H1 (cell line): ENCODE results near the gene TBCE. TPM values are rescaled to one million over a fixed set of nuclear protein-coding genes. Genes with fewer than 3 reads are reported as not detected.

Experiments
- CTCF ChIA-PET: fragments of 300-600 bp; sonication (Branson Sonifier 250); formaldehyde crosslinking; loops from one replicate; lab custom pipeline; 2021; ENCODE audit not compliant: partially characterized antibody; lab: Charles Lee
- POLR2A ChIA-PET: fragments of 300-600 bp; sonication (Branson Sonifier 250); formaldehyde crosslinking; loops from one replicate; lab custom pipeline; 2021; ENCODE audit warnings: inconsistent platforms; ENCODE audit not compliant: partially characterized antibody; lab: Charles Lee
- DNase-seq, 2 experiments: peaks; one replicate each; pipeline versions ENCODE4 v3.0.0 to v3.0.0-alpha.2; 2010 to 2022; ENCODE audit warnings: low spot score in 2 of 2, low read depth in 1 of 2, mixed read lengths in 1 of 2
- FAIRE-seq: peaks from 2 replicates; lab custom pipeline; 2011; peaks lifted over from hg19 to GRCh38; lab: Jason Lieb, UNC
- H2AFZ ChIP-seq: 2 replicates; pipeline ENCODE4 v1.8.1; 2012; ENCODE audit warnings: low read length, inconsistent platforms
- H2AK5ac ChIP-seq: 2 replicates; pipeline ENCODE4 v1.6.1; 2013; ENCODE audit warnings: low read depth, low read length
- H2BK120ac ChIP-seq: replicated peaks from 2 replicates; pipeline ENCODE3; 2013; ENCODE audit warnings: low read depth, low read length, inconsistent platforms
- H2BK12ac ChIP-seq: 2 replicates; pipeline ENCODE4 v1.6.1; 2013; ENCODE audit warnings: low read depth, low read length
- H2BK15ac ChIP-seq: 2 replicates; pipeline ENCODE4 v1.6.1; 2013; ENCODE audit warnings: low read length
- H2BK20ac ChIP-seq: 2 replicates; pipeline ENCODE4 v1.6.1; 2013; ENCODE audit warnings: low read length
- H2BK5ac ChIP-seq: 2 replicates; pipeline ENCODE4 v1.6.1; 2013; ENCODE audit warnings: low read depth, low read length
- H3K14ac ChIP-seq: 2 replicates; pipeline ENCODE4 v1.6.1; 2013; ENCODE audit warnings: inconsistent platforms; ENCODE audit not compliant: insufficient read length
- H3K18ac ChIP-seq: 2 replicates; pipeline ENCODE4 v1.6.1; 2013; ENCODE audit warnings: low read length; ENCODE audit errors: extremely low read depth
- H3K23ac ChIP-seq: 2 replicates; pipeline ENCODE4 v1.6.1; 2013; ENCODE audit warnings: inconsistent platforms; ENCODE audit not compliant: insufficient read length
- H3K23me2 ChIP-seq: 2 replicates; pipeline ENCODE4 v1.6.1; 2013; ENCODE audit warnings: low read depth, low read length
- H3K27ac ChIP-seq: 2 replicates; pipeline ENCODE4 v1.6.1; 2011; ENCODE audit warnings: low read depth, low read length, inconsistent platforms
- H3K27me3 ChIP-seq, 4 experiments: replicated peaks in 1 of 4; 1 replicate in 1 of 4; 2 replicates in 3 of 4; pipeline versions ENCODE4 v1.6.1 to v1.8.1; 2011 to 2013; ENCODE audit warnings: low read length in 3 of 4, mild to moderate bottlenecking in 3 of 4, inconsistent platforms in 2 of 4, mixed read lengths in 2 of 4, moderate library complexity in 1 of 4; ENCODE audit not compliant: control insufficient read depth in 3 of 4, insufficient read depth in 3 of 4; ENCODE audit errors: extremely low read depth in 1 of 4
- H3K36me3 ChIP-seq, 4 experiments: 2 replicates each; pipeline versions ENCODE4 v1.6.1 to v1.8.1; 2011 to 2013; ENCODE audit warnings: mild to moderate bottlenecking in 4 of 4, low read length in 3 of 4, moderate library complexity in 2 of 4, control low read depth in 1 of 4, inconsistent platforms in 1 of 4; ENCODE audit not compliant: insufficient read depth in 4 of 4, control insufficient read depth in 2 of 4
- H3K4ac ChIP-seq: replicated peaks from 2 replicates; pipeline ENCODE3; 2013; ENCODE audit warnings: low read length, low read depth, mixed read lengths, inconsistent platforms; ENCODE audit not compliant: insufficient read length
- H3K4me1 ChIP-seq, 4 experiments: replicated peaks in 1 of 4; 1 replicate in 1 of 4; 2 replicates in 3 of 4; pipeline versions ENCODE4 v1.6.1 to v1.8.1; 2011 to 2013; ENCODE audit warnings: low read length in 3 of 4, inconsistent platforms in 2 of 4, mixed read lengths in 1 of 4; ENCODE audit not compliant: insufficient read depth in 4 of 4, control insufficient read depth in 3 of 4
- H3K4me2 ChIP-seq, 2 experiments: 2 replicates each; pipeline versions ENCODE4 v1.6.1 to v1.8.1; 2011 to 2013; ENCODE audit warnings: low read depth in 2 of 2, low read length in 2 of 2, control low read depth in 1 of 2, inconsistent platforms in 1 of 2, mild to moderate bottlenecking in 1 of 2; ENCODE audit not compliant: insufficient read depth in 1 of 2
- H3K4me3 ChIP-seq, 4 experiments: fragments of 200-600, 300-600 bp in 1 of 4; sonication (generic), shearing (Covaris generic), sonication (Bioruptor Twin) in 1 of 4; 2 replicates each; pipeline versions ENCODE4 v1.5.1 to v1.8.1; 2011 to 2016; ENCODE audit warnings: low read length in 4 of 4, low read depth in 3 of 4, control low read depth in 2 of 4, inconsistent platforms in 2 of 4, mild to moderate bottlenecking in 2 of 4, mixed read lengths in 1 of 4, moderate library complexity in 1 of 4; ENCODE audit not compliant: insufficient read depth in 2 of 4; ENCODE audit errors: extremely low read depth in 1 of 4
- H3K56ac ChIP-seq: replicated peaks from 2 replicates; pipeline ENCODE3; 2013; ENCODE audit warnings: low read depth, mild to moderate bottlenecking, mixed read lengths, low read length, inconsistent platforms; ENCODE audit not compliant: insufficient read length
- H3K79me1 ChIP-seq: 2 replicates; pipeline ENCODE4 v1.6.1; 2013; ENCODE audit warnings: low read depth, low read length, control low read depth
- H3K79me2 ChIP-seq, 2 experiments: 2 replicates each; pipeline versions ENCODE4 v1.6.1 to v1.8.1; 2012 to 2013; ENCODE audit warnings: low read length in 2 of 2, mild to moderate bottlenecking in 2 of 2, inconsistent platforms in 1 of 2; ENCODE audit not compliant: insufficient read depth in 2 of 2, control insufficient read depth in 1 of 2
- H3K9ac ChIP-seq, 4 experiments: replicated peaks in 1 of 4; 1 replicate in 1 of 4; 2 replicates in 3 of 4; pipeline versions ENCODE4 v1.6.1 to v1.8.1; 2011 to 2013; ENCODE audit warnings: low read depth in 3 of 4, low read length in 3 of 4, control low read depth in 2 of 4, mild to moderate bottlenecking in 2 of 4, moderate library complexity in 2 of 4, inconsistent platforms in 1 of 4; ENCODE audit errors: extremely low read depth in 1 of 4
- H3K9me3 ChIP-seq, 2 experiments: 2 replicates each; pipeline versions ENCODE4 v1.6.1 to v1.8.1; 2012 to 2013; ENCODE audit warnings: mild to moderate bottlenecking in 2 of 2, moderate library complexity in 2 of 2, control low read depth in 1 of 2, inconsistent platforms in 1 of 2, low read depth in 1 of 2, low read length in 1 of 2, mixed read lengths in 1 of 2; ENCODE audit not compliant: insufficient read depth in 2 of 2
- H4K20me1 ChIP-seq, 2 experiments: replicated peaks in 1 of 2; 2 replicates each; pipeline versions ENCODE3 to v1.8.1; 2011 to 2013; ENCODE audit warnings: inconsistent platforms in 2 of 2, low read length in 2 of 2, mild to moderate bottlenecking in 1 of 2; ENCODE audit not compliant: insufficient read depth in 2 of 2, control insufficient read depth in 1 of 2
- H4K5ac ChIP-seq: 2 replicates; pipeline ENCODE4 v1.6.1; 2013; ENCODE audit warnings: low read length, low read depth, mixed read lengths, inconsistent platforms; ENCODE audit not compliant: insufficient read length
- H4K8ac ChIP-seq: 2 replicates; pipeline ENCODE4 v1.8.0; 2013; ENCODE audit warnings: mild to moderate bottlenecking, moderate library complexity, low read length, inconsistent platforms; ENCODE audit not compliant: insufficient read depth; ENCODE audit errors: extremely low read depth
- H4K91ac ChIP-seq: replicated peaks from 2 replicates; pipeline ENCODE3; 2013; ENCODE audit warnings: low read length, mixed read lengths, inconsistent platforms; ENCODE audit not compliant: insufficient read length
- BACH1 ChIP-seq: IDR thresholded peaks from 2 replicates; pipeline ENCODE4 v1.6.1; 2012; ENCODE audit warnings: low read length, improper control_type of control experiment
- CEBPB ChIP-seq: IDR thresholded peaks from 2 replicates; pipeline ENCODE4 v1.6.1; 2012; ENCODE audit warnings: low read depth, low read length
- EP300 ChIP-seq, 2 experiments: IDR thresholded peaks; 1 replicate in 1 of 2; 2 replicates in 1 of 2; pipeline ENCODE4 v1.6.1; 2011 to 2012; ENCODE audit warnings: low read depth in 2 of 2, low read length in 2 of 2, mild to moderate bottlenecking in 2 of 2, borderline replicate concordance in 1 of 2, inconsistent platforms in 1 of 2, moderate library complexity in 1 of 2
- HDAC6 ChIP-seq: IDR thresholded peaks from one replicate; pipeline ENCODE4 v1.7.1; 2012; ENCODE audit warnings: low read depth, mild to moderate bottlenecking, inconsistent platforms, low read length, moderate library complexity
- KDM4A ChIP-seq: IDR thresholded peaks from one replicate; pipeline ENCODE4 v1.7.1; 2012; ENCODE audit warnings: low read depth, mild to moderate bottlenecking, moderate library complexity, low read length, inconsistent platforms; ENCODE audit not compliant: severe bottlenecking
- NRF1 ChIP-seq: IDR thresholded peaks from 2 replicates; pipeline ENCODE4 v1.6.1; 2011; ENCODE audit warnings: mild to moderate bottlenecking, low read depth, low read length, improper control_type of control experiment
- PHF8 ChIP-seq: fragments of 200-600 bp; sonication (generic); conservative IDR thresholded peaks from 2 replicates; pipeline ENCODE4 v1.7.1; 2012; ENCODE audit warnings: low read depth, mild to moderate bottlenecking, inconsistent platforms, low read length, moderate library complexity
- POU5F1 ChIP-seq: IDR thresholded peaks from 2 replicates; pipeline ENCODE4 v1.6.1; 2011; ENCODE audit warnings: low read depth, mild to moderate bottlenecking, low read length, moderate library complexity
- RAD21 ChIP-seq, 2 experiments: IDR thresholded peaks in 1 of 2; conservative IDR thresholded peaks in 1 of 2; 2 replicates each; pipeline ENCODE4 v1.6.1; 2011; ENCODE audit warnings: low read depth in 2 of 2, low read length in 2 of 2, improper control_type of control experiment in 1 of 2, inconsistent platforms in 1 of 2, mild to moderate bottlenecking in 1 of 2, moderate library complexity in 1 of 2
- SIN3A ChIP-seq, 2 experiments: IDR thresholded peaks in 1 of 2; conservative IDR thresholded peaks in 1 of 2; 2 replicates each; pipeline ENCODE4 v1.6.1; 2011 to 2012; ENCODE audit warnings: low read length in 2 of 2, improper control_type of control experiment in 1 of 2, low read depth in 1 of 2, mild to moderate bottlenecking in 1 of 2
- SUZ12 ChIP-seq: fragments of 200-600 bp; sonication (generic); IDR thresholded peaks from 2 replicates; pipeline ENCODE4 v1.6.1; 2012; ENCODE audit warnings: mild to moderate bottlenecking, inconsistent platforms, low read length, moderate library complexity, mixed read lengths
- TCF12 ChIP-seq: IDR thresholded peaks from 2 replicates; pipeline ENCODE4 v1.6.1; 2011; ENCODE audit warnings: low read depth, mild to moderate bottlenecking, low read length
- ZNF274 ChIP-seq: IDR thresholded peaks from 2 replicates; pipeline ENCODE4 v1.7.0; 2012; ENCODE audit warnings: low read length, borderline replicate concordance; ENCODE audit errors: extremely low read depth
- WGBS, 2 experiments: shearing (Covaris generic) in 1 of 2; methylation state at CpG; one replicate each; pipeline versions ENCODE4 v1.1.6 to v1.1.7; 2013 to 2015; ENCODE audit warnings: low lambda C conversion rate in 2 of 2, mixed read lengths in 2 of 2, inconsistent platforms in 1 of 2, low coverage in 1 of 2, missing lambda C conversion rate in 1 of 2; ENCODE audit not compliant: insufficient replicate concordance in 2 of 2, insufficient coverage in 1 of 2, insufficient read length in 1 of 2; ENCODE audit errors: extremely low coverage in 1 of 2, missing lambda C conversion rate in 1 of 2; 5-methylcytosine and 5-hydroxymethylcytosine counted together
- polyA plus RNA-seq, 7 experiments: library from polyadenylated mRNA; depleted of rRNA in 3 of 7; stranded (reverse) in 5 of 7; unstranded in 2 of 7; fragments of >200 nt in 5 of 7; fragments of 200-250 nt in 2 of 7; gene quantifications; 1 replicate in 5 of 7; 2 replicates in 1 of 7; 4 replicates in 1 of 7; pipeline versions ENCODE4 v1.2.1 to v1.2.3, GENCODE V29; 2011 to 2013; ENCODE audit warnings: missing spikeins in 2 of 7, mixed read lengths in 2 of 7
- total RNA-seq: library from RNA; stranded (reverse); fragmentation: NEBNext Ultra II Directional; extraction: Animal tissue kit (Norgen Biotek cat#: 25700); gene quantifications from 2 replicates; pipeline ENCODE4 v1.2.1, GENCODE V29; 2021
- TF ChIP-seq, protein P1 (sequence below): IDR thresholded peaks from 2 replicates; pipeline ENCODE4 v1.6.1; 2012; ENCODE audit warnings: inconsistent platforms

The TBCE gene
- total and polyA plus RNA-seq, 2 of the 8 experiments (the other 6 are each of a cell fraction or from before 2014, with no cell fraction given), result 22.7 to 42.9 TPM

DNA sequence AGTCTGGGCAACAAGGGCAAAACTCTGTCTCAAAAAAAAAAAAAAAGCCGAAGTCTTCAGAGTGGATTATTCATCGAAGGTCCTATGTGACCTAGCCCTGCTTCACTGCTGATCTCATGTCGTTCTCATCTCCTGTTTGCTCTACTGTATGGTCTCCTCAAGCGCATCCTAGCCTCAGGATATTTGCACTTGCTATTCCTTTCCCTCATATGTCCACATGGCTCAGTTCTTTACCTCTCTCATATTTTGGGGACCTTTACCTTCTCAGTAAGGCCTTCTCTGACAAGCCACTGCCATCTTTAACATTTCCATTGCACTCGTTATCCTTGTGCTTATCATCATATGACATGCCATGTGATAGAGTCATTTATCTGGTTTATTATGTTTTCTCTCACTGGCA, 2.6 kb downstream of the TBCE start:
- Histone ChIP-seq H3K4ac (no peak overlapping the region), H3K9ac (no peak overlapping the region), H3K79me2 (peaks cover 0 to 28% of the 10 kb centered on the region in 2 experiments; a peak in 2 of 4 replicates), H3K23me2 (no peaks in the 10 kb centered on the region), H3K4me1 (no peaks in the 10 kb centered on the region), H3K27me3 (no peaks in the 10 kb centered on the region), H4K91ac (no peak overlapping the region), H3K9me3 (no peaks in the 10 kb centered on the region), H3K27ac (no peak overlapping the region), H3K18ac (no peak overlapping the region), H4K8ac (no peak overlapping the region), H3K4me2 (no peak overlapping the region), H4K20me1 (no peaks in the 10 kb centered on the region), H3K14ac (no peak overlapping the region), H2AK5ac (no peak overlapping the region), H3K56ac (no peak overlapping the region), H2BK5ac (no peak overlapping the region), H3K4me3 (no peak overlapping the region), H2BK12ac (no peak overlapping the region), H3K23ac (no peak overlapping the region), H2AFZ (no peak overlapping the region), H3K36me3 (no peaks in the 10 kb centered on the region), H2BK15ac (no peak overlapping the region), H3K79me1 (peaks cover 3% of the 10 kb centered on the region), H2BK120ac (no peak overlapping the region), H4K5ac (no peak overlapping the region), H2BK20ac (no peak overlapping the region)
- CTCF ChIA-PET, result no interaction called here
- FAIRE-seq (no peak), DNase-seq (no peak)
- WGBS, 2 experiments, result 97% methylated on average over 5 of the region's 5 CpGs; no CpG with 5 or more reads in 1 of the 2 experiments
- POLR2A ChIA-PET, result no interaction called here
- TF ChIP-seq PHF8 (no peak), BACH1 (no peak), RAD21 (IDR thresholded peaks at IDR 0.05 in 1 of 2, conservative IDR thresholded peaks at IDR 0.05 in 1 of 2; ENCODE audit: low read depth in 2 of 2, low read length in 2 of 2) (no peak), KDM4A (no peak), ZNF274 (no peak), HDAC6 (no peak), CEBPB (no peak), SIN3A (conservative IDR thresholded peaks at IDR 0.05 in 1 of 2, IDR thresholded peaks at IDR 0.05 in 1 of 2; ENCODE audit: low read depth in 1 of 2, low read length in 2 of 2) (no peak), NRF1 (no peak), TCF12 (no peak), EP300 (IDR thresholded peaks at IDR 0.05; ENCODE audit: borderline replicate concordance in 1 of 2, low read depth in 2 of 2, low read length in 2 of 2) (no peak), POU5F1 (no peak), SUZ12 (no peak)
- TF ChIP-seq, protein P1, sequence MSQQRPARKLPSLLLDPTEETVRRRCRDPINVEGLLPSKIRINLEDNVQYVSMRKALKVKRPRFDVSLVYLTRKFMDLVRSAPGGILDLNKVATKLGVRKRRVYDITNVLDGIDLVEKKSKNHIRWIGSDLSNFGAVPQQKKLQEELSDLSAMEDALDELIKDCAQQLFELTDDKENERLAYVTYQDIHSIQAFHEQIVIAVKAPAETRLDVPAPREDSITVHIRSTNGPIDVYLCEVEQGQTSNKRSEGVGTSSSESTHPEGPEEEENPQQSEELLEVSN, result no peak
